GM18526 (cell line): Measurements from ENCODE around the gene HSPB7.

Experiments
- POLR2A ChIP-seq: IDR thresholded peaks from 3 replicates; pipeline ENCODE4 v1.6.1; 2011; ENCODE audit not compliant: insufficient read length; ENCODE audit errors: extremely low read depth

Gene HSPB7

GRCh38 chr1:16047791-16048475, 30.1 kb upstream of the HSPB7 start:
- TF ChIP-seq POLR2A, result no peak

- TF ChIP-seq POLR2A, result no peak
Measured at GRCh38 chr1:16046842-16047241, 29.0 kb upstream of the HSPB7 start.

GRCh38 chr1:16043950-16044349, 26.1 kb upstream of the HSPB7 start:
- TF ChIP-seq POLR2A, result no peak

GRCh38 chr1:16043521-16043920, 25.7 kb upstream of the HSPB7 start, which contains the start of gene CLCNKB:
Gene CLCNKB, plus strand, starts transcription at chr1:16043782. Its CDS starts 711 bp downstream, at chr1:16044493.
- TF ChIP-seq POLR2A, result no peak

- TF ChIP-seq POLR2A, result no peak
Measured at GRCh38 chr1:16042096-16042495, 24.3 kb upstream of the HSPB7 start.

- TF ChIP-seq POLR2A, result no peak
Measured at GRCh38 chr1:16041200-16041599, 23.4 kb upstream of the HSPB7 start.

- no peak for TF ChIP-seq POLR2A
Measured at GRCh38 chr1:16038620-16038912, 20.7 kb upstream of the HSPB7 start.

GRCh38 chr1:16032388-16033102, 14.7 kb upstream of the HSPB7 start:
- no peak for TF ChIP-seq POLR2A

GRCh38 chr1:16031551-16031950, 13.7 kb upstream of the HSPB7 start:
- TF ChIP-seq POLR2A, result no peak

- no peak for TF ChIP-seq POLR2A
Measured at GRCh38 chr1:16029288-16029687, 11.4 kb upstream of the HSPB7 start.

GRCh38 chr1:16028237-16029002, 10.6 kb upstream of the HSPB7 start:
- no peak for TF ChIP-seq POLR2A

GRCh38 chr1:16026723-16027484, 9.1 kb upstream of the HSPB7 start:
- TF ChIP-seq POLR2A, result no peak

GRCh38 chr1:16023050-16023653, 5.3 kb upstream of the HSPB7 start:
- no peak for TF ChIP-seq POLR2A

- no peak for TF ChIP-seq POLR2A
Measured at GRCh38 chr1:16022393-16022792, 4.5 kb upstream of the HSPB7 start.

GRCh38 chr1:16021681-16022080, 3.8 kb upstream of the HSPB7 start, which contains the start of gene CLCNKA:
Gene CLCNKA, plus strand, starts transcription at chr1:16022036. Its CDS starts 584 bp downstream, at chr1:16022620.
- no peak for TF ChIP-seq POLR2A
